Measurements from ENCODE around the gene SF3B3.
"Not testable (repeated sequence)": the region's sequence is repeated elsewhere in the genome, so short reads cannot be mapped to it uniquely, and the experiment has no call there.

SF3B3 gene

DNA sequence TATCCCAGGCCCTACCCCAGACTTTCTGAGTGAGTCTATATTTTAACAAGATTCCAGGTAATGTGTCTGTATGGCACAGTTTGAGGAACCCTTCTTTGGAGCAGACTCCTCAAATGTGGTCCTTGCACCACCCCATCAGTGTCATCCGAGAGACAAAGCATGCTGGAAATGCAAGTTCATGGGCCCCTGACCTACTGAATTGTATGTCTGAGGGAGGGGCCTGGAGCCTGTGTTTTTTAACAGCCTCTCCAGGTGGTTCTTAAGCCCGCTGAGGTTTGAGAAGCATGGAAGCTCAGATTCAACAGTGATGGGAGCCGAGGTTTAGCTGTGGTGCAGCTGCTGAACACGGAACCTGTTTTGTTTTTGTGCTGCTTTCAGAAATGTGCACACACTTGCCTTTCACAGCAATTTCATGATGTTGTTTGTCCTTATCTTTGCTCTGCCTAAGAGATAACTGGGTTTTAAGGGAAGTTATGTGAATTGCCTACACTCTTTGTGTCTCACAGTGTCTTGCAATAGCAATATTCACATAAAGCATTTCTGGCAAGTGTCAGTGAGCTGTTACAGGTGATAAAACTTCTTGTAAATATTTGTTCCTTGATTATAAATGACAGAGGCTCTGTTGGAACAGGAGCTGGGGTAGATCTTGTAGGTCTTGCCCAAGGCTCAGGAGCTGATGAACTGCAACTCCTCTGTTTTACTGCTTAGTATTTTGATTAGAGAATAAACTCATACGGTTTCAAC, 90.8 kb downstream of the SF3B3 start:
- TF ChIP-seq, protein P1, sequence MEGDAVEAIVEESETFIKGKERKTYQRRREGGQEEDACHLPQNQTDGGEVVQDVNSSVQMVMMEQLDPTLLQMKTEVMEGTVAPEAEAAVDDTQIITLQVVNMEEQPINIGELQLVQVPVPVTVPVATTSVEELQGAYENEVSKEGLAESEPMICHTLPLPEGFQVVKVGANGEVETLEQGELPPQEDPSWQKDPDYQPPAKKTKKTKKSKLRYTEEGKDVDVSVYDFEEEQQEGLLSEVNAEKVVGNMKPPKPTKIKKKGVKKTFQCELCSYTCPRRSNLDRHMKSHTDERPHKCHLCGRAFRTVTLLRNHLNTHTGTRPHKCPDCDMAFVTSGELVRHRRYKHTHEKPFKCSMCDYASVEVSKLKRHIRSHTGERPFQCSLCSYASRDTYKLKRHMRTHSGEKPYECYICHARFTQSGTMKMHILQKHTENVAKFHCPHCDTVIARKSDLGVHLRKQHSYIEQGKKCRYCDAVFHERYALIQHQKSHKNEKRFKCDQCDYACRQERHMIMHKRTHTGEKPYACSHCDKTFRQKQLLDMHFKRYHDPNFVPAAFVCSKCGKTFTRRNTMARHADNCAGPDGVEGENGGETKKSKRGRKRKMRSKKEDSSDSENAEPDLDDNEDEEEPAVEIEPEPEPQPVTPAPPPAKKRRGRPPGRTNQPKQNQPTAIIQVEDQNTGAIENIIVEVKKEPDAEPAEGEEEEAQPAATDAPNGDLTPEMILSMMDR (IDR thresholded peaks at IDR 0.05) = no peak
- no peaks in the 10 kb centered on the region for H3K36me3 Mint-ChIP-seq (ENCODE audit: low read depth)
- H3K4me1 Mint-ChIP-seq = no peaks in the 10 kb centered on the region
- H3K9me3 Mint-ChIP-seq = no peaks in the 10 kb centered on the region
- no peak overlapping the region for H3K27ac Mint-ChIP-seq
- DNase-seq = no peak
- H3K4me3 Mint-ChIP-seq = no peak overlapping the region
- H3K27me3 Mint-ChIP-seq (ENCODE audit: low read depth, poor library complexity) = peaks cover 27% of the 10 kb centered on the region

DNA sequence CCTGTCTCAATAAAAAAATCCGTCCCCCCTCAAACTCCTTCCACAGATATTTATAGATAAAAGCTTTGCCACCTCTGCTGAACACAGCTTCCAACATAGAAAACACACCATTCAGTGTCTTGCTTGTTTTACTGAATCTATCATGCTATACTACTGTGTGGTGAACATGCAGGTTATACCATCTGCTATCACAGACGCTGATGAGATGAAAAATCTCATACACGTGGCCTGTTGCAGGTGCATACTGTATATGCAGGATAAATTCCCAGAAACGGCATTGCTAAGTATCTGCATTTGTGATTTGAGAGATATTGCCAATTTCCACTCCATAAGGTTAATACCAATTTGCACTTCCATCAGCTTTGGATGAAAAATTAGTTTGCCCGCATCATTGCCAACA, 92.3 kb downstream of the SF3B3 start:
- H3K4me1 Mint-ChIP-seq = peaks cover 10% of the 10 kb centered on the region
- H3K27me3 Mint-ChIP-seq (ENCODE audit: low read depth, poor library complexity) = peaks cover 34% of the 10 kb centered on the region
- H3K27ac Mint-ChIP-seq = no peak overlapping the region
- no peaks in the 10 kb centered on the region for H3K36me3 Mint-ChIP-seq (ENCODE audit: low read depth)
- H3K9me3 Mint-ChIP-seq = no peaks in the 10 kb centered on the region
- DNase-seq = no peak
- TF ChIP-seq, protein P1 (IDR thresholded peaks at IDR 0.05) = no peak
- H3K4me3 Mint-ChIP-seq = no peak overlapping the region

DNA sequence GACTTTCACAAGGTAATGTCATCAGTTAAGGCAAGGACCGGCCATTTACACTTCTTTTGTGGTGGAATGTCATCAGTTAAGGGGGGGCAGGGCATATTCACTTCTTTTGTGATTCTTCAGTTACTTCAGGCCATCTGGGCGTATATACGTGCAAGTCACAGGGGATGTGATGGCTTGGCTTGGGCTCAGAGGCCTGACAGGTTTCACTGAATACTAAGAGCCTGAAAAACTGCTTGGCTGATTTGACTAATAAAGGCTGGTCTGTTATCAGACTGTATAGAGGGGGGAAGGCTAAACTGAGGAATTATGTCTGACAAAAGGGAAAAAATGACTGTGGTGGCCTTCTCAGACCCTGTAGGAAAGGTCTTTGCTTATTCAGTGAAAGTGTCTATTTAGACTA, 98.2 kb downstream of the SF3B3 start:
- Mint-ChIP-seq H3K27me3 (ENCODE audit: low read depth, poor library complexity) (peaks cover 74% of the 10 kb centered on the region), H3K4me1 (peaks cover 15% of the 10 kb centered on the region), H3K9me3 (peaks cover 11% of the 10 kb centered on the region)
- DNase-seq; H3K36me3 Mint-ChIP-seq (ENCODE audit: low read depth); H3K27ac Mint-ChIP-seq; H3K4me3 Mint-ChIP-seq: not testable (repeated sequence)
